Measurements from ENCODE around the gene ZBTB46.

ZBTB46 gene

GRCh38 chr20:63775096-63775978 lies 55.7 kb downstream of the ZBTB46 start:
- Histone ChIP-seq H2AFZ (ENCODE audit: low read depth) (no peak overlapping the region), H3K4me1 (ENCODE audit: low read depth, poor library complexity, severe bottlenecking) (no peaks in the 10 kb centered on the region), H3K4me3 (IDR thresholded peaks at IDR 0.05; ENCODE audit: insufficient read depth, low read depth, low read length) (no peak overlapping the region), H3K27ac (no peak overlapping the region), H3K36me3 (ENCODE audit: insufficient read depth) (no peaks in the 10 kb centered on the region), H3K79me2 (ENCODE audit: insufficient read depth, low read depth) (no peaks in the 10 kb centered on the region), H3K4me2 (no peak overlapping the region), H3K9ac (no peak overlapping the region), H3K27me3 (ENCODE audit: insufficient read depth, low read depth) (peaks cover 62% of the 10 kb centered on the region; the same call in 1 of the 2 replicates), H4K20me1 (ENCODE audit: insufficient read depth) (no peaks in the 10 kb centered on the region)
- no peak for TF ChIP-seq CTCF (conservative IDR thresholded peaks at IDR 0.05; ENCODE audit: low read depth, low read length)

GRCh38 chr20:63774306-63774705 lies 56.8 kb downstream of the ZBTB46 start:
- peaks cover 65% of the 10 kb centered on the region for H3K27me3 ChIP-seq (ENCODE audit: insufficient read depth, low read depth)
- H3K27ac ChIP-seq: no peak overlapping the region
- H3K4me3 ChIP-seq (IDR thresholded peaks at IDR 0.05; ENCODE audit: insufficient read depth, low read depth, low read length): no peak overlapping the region
- no peaks in the 10 kb centered on the region for H3K4me1 ChIP-seq (ENCODE audit: low read depth, poor library complexity, severe bottlenecking)
- TF ChIP-seq CTCF (conservative IDR thresholded peaks at IDR 0.05; ENCODE audit: low read depth, low read length): no peak
- no peaks in the 10 kb centered on the region for H3K36me3 ChIP-seq (ENCODE audit: insufficient read depth)
- no peak overlapping the region for H3K9ac ChIP-seq
- no peaks in the 10 kb centered on the region for H4K20me1 ChIP-seq (ENCODE audit: insufficient read depth)
- H3K79me2 ChIP-seq (ENCODE audit: insufficient read depth, low read depth): no peaks in the 10 kb centered on the region
- no peak overlapping the region for H3K4me2 ChIP-seq
- H2AFZ ChIP-seq (ENCODE audit: low read depth): no peak overlapping the region

- Histone ChIP-seq H3K36me3 (ENCODE audit: insufficient read depth) (no peaks in the 10 kb centered on the region), H3K9ac (no peak overlapping the region), H3K79me2 (ENCODE audit: insufficient read depth, low read depth) (no peaks in the 10 kb centered on the region), H2AFZ (ENCODE audit: low read depth) (no peak overlapping the region), H3K27me3 (ENCODE audit: insufficient read depth, low read depth) (peaks cover 71% of the 10 kb centered on the region), H3K4me2 (no peak overlapping the region), H4K20me1 (ENCODE audit: insufficient read depth) (no peaks in the 10 kb centered on the region), H3K4me3 (IDR thresholded peaks at IDR 0.05; ENCODE audit: insufficient read depth, low read depth, low read length) (no peak overlapping the region), H3K27ac (no peak overlapping the region), H3K4me1 (ENCODE audit: low read depth, poor library complexity, severe bottlenecking) (no peaks in the 10 kb centered on the region)
- TF ChIP-seq CTCF (conservative IDR thresholded peaks at IDR 0.05; ENCODE audit: low read depth, low read length): no peak
Observed at GRCh38 chr20:63773571-63774241, 57.4 kb downstream of the ZBTB46 start.

GRCh38 chr20:63772781-63773518 lies 58.1 kb downstream of the ZBTB46 start:
- H2AFZ ChIP-seq (ENCODE audit: low read depth): peak overlapping the region; percentile 10; the same call in 1 of the 2 replicates
- H3K27ac ChIP-seq: no peak overlapping the region
- H3K4me3 ChIP-seq (IDR thresholded peaks at IDR 0.05; ENCODE audit: insufficient read depth, low read depth, low read length): no peak overlapping the region
- no peaks in the 10 kb centered on the region for H3K36me3 ChIP-seq (ENCODE audit: insufficient read depth)
- no peaks in the 10 kb centered on the region for H4K20me1 ChIP-seq (ENCODE audit: insufficient read depth)
- no peak overlapping the region for H3K4me2 ChIP-seq
- TF ChIP-seq CTCF (conservative IDR thresholded peaks at IDR 0.05; ENCODE audit: low read depth, low read length): no peak
- no peaks in the 10 kb centered on the region for H3K79me2 ChIP-seq (ENCODE audit: insufficient read depth, low read depth)
- H3K27me3 ChIP-seq (ENCODE audit: insufficient read depth, low read depth): peaks cover 76% of the 10 kb centered on the region
- no peak overlapping the region for H3K9ac ChIP-seq
- no peaks in the 10 kb centered on the region for H3K4me1 ChIP-seq (ENCODE audit: low read depth, poor library complexity, severe bottlenecking)

Data from KMS-11 (cell line).